Lower leg skin (tissue), 4 donors: Measurements from ENCODE around the gene SLC30A5. TPM values are rescaled to one million over a fixed set of nuclear protein-coding genes. Genes with fewer than 3 reads are reported as not detected.

Source experiments
- DNase-seq, 2 donors: peaks; one replicate each; pipeline ENCODE4 v3.0.0-alpha.2; 2019; ENCODE audit warnings: low spot score in 2 of 2
- H3K4me3 ChIP-seq: fragments of 200-600 bp; sonication (generic); 2 replicates; pipeline ENCODE4 v1.5.1; 2017; ENCODE audit warnings: mild to moderate bottlenecking, low read depth; ENCODE audit not compliant: poor library complexity, severe bottlenecking
- POLR2A ChIP-seq, 2 donors: fragments of 450-650 bp; IDR thresholded peaks; one replicate each; pipeline ENCODE4 v1.6.1; 2016 to 2017; ENCODE audit warnings: antibody characterized with exemption in 2 of 2, mild to moderate bottlenecking in 1 of 2, moderate library complexity in 1 of 2
- WGBS, 2 donors: methylation state at CpG; one replicate each; pipeline ENCODE4 v1.1.5; 2018; 5-methylcytosine and 5-hydroxymethylcytosine counted together
- intact Hi-C: fragments of 100-400 bp; cut with DNase I; formaldehyde crosslinking; loops from one replicate; pipeline ENCODE4 v1.15.0; 2023; ENCODE audit warnings: low total_unique reads
- total RNA-seq, 4 donors: library from RNA; depleted of rRNA; stranded (reverse); fragments of >200 nt; gene quantifications; one replicate each; pipeline ENCODE4 v1.1.0, GENCODE V29; 2016
- TF ChIP-seq, protein P1 (sequence below), 3 donors: fragments of 450-650 bp; IDR thresholded peaks; one replicate each; pipeline ENCODE4 v1.5.1; 2016; ENCODE audit warnings: antibody characterized with exemption in 3 of 3, mild to moderate bottlenecking in 3 of 3, moderate library complexity in 2 of 3

Gene SLC30A5
- total RNA-seq, 4 donors from 2014 or later: 24.5 to 56.8 (median 43.2) TPM

DNA sequence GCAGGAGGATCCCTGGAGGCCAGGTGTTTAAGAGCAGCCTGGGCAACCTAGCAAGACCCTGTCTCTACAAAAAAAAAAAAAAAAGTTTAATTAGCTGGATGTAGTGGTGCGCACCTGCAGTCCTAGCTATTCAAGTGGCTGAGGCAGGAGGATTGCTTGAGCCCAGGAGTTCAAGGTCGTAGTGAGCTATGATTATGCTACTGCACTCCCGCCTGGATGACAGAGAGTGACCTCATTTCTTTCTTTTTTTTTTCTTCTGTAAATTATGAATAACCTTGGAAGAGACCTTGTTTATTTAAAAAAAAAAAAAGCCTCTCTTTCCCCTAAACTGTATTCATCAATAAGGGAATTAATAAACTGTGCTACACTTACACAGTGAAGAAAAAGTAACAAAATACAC, 43.6 kb upstream of the SLC30A5 start:
- H3K4me3 ChIP-seq: no peak overlapping the region
- DNase-seq: no peak
- intact Hi-C loops: no loop called here
- 92% methylated on average over 3 of the region's 3 CpGs for WGBS, 2 donors
- no peak for TF ChIP-seq POLR2A (IDR thresholded peaks at IDR 0.05)
- TF ChIP-seq, protein P1, sequence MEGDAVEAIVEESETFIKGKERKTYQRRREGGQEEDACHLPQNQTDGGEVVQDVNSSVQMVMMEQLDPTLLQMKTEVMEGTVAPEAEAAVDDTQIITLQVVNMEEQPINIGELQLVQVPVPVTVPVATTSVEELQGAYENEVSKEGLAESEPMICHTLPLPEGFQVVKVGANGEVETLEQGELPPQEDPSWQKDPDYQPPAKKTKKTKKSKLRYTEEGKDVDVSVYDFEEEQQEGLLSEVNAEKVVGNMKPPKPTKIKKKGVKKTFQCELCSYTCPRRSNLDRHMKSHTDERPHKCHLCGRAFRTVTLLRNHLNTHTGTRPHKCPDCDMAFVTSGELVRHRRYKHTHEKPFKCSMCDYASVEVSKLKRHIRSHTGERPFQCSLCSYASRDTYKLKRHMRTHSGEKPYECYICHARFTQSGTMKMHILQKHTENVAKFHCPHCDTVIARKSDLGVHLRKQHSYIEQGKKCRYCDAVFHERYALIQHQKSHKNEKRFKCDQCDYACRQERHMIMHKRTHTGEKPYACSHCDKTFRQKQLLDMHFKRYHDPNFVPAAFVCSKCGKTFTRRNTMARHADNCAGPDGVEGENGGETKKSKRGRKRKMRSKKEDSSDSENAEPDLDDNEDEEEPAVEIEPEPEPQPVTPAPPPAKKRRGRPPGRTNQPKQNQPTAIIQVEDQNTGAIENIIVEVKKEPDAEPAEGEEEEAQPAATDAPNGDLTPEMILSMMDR (IDR thresholded peaks at IDR 0.05): no peak

GRCh38 chr5:69052181-69052580, 41.6 kb upstream of the SLC30A5 start:
- DNase-seq: no peak
- 85 to 94% methylated on average over 6 of the region's 6 CpGs for WGBS, 2 donors
- no peak for TF ChIP-seq POLR2A (IDR thresholded peaks at IDR 0.05)
- TF ChIP-seq, protein P1 (IDR thresholded peaks at IDR 0.05): no peak
- intact Hi-C loops: no loop called here
- no peak overlapping the region for H3K4me3 ChIP-seq

DNA sequence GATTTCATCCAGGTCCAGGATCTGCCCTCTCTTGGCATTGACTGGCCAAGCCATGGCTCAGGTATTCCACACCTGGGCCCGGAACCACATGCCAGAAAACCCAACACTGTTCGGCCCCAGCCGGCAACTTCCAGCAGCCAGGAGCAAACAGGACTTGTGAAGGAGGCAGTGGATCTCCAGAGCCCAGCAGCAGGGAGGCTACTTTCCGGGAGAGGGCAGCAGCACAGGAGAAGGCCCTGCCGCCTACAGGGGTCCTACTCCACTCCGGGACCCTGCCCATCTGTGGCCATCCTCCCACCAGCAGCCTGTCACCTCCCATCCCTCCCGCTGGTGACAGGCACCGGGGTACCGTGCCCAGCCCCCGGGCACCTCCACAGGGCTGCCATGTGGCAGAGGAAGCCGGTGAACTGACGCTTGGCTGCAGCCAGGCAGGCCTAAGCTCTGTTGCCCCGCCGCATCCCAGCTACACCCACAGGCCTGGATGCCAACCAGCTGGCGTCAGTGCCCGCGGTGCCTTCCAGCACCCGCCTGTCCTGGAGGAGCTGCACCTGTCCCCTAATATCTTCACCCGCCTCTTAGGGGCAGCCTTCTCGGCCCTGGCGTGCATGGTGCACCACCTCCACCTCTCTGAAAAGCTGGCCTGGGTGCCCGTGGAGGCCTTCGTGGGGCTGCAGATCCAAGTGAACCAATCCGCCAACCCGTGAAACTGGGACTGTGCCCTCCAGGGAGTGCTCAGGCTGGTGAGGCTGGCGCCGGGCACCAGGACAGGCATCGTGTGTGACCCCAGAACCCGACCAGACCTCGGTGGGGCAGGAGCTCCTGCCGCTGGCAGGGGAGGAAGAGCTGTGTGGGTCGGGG, 18.9 kb upstream of the SLC30A5 start:
- DNase-seq: no peak
- H3K4me3 ChIP-seq: no peak overlapping the region
- intact Hi-C loops: no loop called here
- TF ChIP-seq, protein P1 (IDR thresholded peaks at IDR 0.05): no peak
- TF ChIP-seq POLR2A (IDR thresholded peaks at IDR 0.05): no peak
- WGBS, 2 donors: 84 to 88% methylated on average over 25 to 30 of the region's 32 CpGs

- no peak overlapping the region for H3K4me3 ChIP-seq
- intact Hi-C loops: no loop called here
- WGBS, 2 donors: 77 to 94% methylated on average over 14 of the region's 14 CpGs
- DNase-seq: no peak
- no peak for TF ChIP-seq POLR2A (IDR thresholded peaks at IDR 0.05)
- TF ChIP-seq, protein P1 (IDR thresholded peaks at IDR 0.05): no peak
Measured at GRCh38 chr5:69075522-69076179, 18.2 kb upstream of the SLC30A5 start.

GRCh38 chr5:69078921-69079540, 14.8 kb upstream of the SLC30A5 start:
- 73 to 82% methylated on average over 2 of the region's 2 CpGs for WGBS, 2 donors
- no peak for DNase-seq
- intact Hi-C loops: no loop called here
- no peak overlapping the region for H3K4me3 ChIP-seq
- TF ChIP-seq, protein P1 (IDR thresholded peaks at IDR 0.05): no peak
- TF ChIP-seq POLR2A (IDR thresholded peaks at IDR 0.05): no peak
